GM18907 (cell line): Measurements from ENCODE around the gene PLA2G3.

Source experiments
- ATAC-seq: cut with Tn5 transposase; IDR thresholded peaks from one replicate; pipeline ENCODE4 v1.9.1; 2021; ENCODE audit warnings: mild to moderate bottlenecking, moderate library complexity; ENCODE audit not compliant: unreplicated experiment

PLA2G3 gene

DNA sequence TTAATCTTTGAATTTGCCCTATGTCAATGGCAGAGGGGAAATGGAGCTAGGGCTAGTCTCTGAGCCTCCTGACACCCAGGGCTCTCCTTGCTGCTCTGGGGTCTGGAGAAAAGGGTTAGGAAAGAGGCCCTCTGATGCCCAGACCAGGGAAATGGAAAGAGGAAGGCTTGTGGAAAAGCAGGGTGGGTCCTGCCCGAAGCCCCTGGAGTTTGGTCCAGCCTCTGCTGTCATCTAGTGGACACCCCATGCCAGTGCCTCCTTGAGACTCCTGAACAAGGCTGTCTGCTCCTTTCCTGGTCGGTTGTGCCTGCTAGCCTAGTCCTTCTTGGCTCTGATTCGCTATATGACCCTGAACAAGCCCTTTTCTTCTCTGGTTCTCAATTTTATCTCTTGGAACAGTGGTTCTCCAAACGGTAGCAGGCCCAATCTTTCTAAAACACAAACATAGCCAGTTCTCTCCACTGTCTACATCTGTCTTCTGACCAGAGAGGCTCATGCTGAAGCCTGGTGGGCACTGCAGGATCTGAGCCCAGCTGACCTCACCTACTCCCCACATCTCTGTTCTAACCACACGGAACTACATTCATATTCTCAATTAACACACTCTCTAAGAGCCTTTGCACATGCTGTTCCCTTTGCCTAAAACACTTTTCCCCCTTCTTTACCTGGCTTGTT, 8.8 kb upstream of the PLA2G3 start:
- no peak for ATAC-seq

DNA sequence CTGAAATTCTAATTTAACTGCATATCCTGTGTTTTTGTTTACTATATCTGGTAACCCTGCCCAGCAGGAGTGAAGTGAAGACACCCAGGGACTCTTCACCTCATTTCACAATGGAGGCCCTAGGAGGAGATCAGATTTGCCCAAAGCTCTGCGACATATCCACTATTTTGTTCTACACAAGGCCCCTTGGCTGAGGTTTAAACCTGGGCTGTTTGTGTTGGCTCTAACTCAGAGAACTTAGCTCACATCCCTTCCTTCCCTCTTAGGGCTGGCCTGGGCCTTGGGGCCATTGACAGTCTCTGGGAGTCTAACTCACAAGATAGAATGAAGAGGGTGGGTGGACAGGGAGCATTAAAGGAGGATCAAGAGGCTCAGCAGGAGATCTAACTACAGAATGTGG, 8.2 kb upstream of the PLA2G3 start:
- ATAC-seq: no peak

DNA sequence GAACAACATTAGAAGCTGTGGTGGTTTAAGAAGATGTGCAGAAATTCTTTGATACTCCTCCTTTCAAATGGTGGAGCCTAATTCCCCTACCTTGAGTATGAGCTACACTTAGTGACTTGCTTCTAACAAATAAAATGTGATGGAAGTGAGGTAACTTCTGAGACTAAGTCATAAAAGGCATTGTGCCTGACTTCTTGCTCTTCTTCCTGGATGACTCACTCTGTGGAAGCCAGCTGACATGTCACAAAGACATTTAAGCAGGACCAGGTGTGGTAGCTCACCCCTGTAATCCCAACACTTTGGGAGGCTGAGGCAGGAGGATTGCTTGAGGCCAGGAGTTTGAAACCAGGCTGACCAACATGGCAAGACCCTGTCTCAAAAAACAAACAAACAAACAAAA, 3.9 kb upstream of the PLA2G3 start:
- no peak for ATAC-seq

DNA sequence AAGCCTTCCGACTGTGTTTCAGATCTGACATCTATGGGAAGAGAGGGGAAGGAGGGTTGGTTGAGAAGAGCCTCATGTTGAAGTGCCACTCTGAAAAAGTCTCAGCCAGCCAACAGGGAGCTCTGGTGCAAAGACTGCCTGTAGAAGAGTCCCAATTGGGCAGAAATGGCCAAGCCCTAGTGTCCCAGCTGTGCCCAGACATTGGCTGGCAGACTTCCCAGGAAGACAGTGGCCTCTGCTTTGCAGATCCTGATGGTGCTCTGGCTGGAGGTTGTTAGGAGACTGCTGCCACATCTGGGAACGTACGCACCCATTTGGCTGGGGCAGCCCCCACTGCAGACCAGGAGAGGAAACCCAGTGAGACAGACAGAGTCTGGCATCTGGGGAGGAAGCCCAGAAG, 3.2 kb upstream of the PLA2G3 start:
- no peak for ATAC-seq

DNA sequence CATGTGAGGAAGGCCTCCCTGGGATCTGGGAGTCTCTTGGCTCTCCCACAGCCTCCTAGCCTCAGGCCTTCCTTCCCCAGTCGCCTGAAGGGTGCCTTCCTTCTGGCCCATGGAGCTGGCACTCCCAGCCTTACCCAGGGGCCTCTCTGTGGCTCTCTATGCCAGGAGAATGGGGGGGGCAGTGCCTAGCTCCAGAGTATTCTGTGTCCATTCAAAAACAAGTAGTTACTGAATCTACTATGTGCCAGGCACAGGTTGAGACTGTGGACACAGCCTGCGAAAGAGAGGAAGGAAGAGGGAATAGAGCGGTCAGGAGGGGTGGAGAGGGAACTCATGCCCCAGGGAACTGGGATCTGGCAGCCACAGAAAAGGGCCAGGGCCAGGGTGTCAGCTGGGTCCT, 2.7 kb upstream of the PLA2G3 start:
- no peak for ATAC-seq

DNA sequence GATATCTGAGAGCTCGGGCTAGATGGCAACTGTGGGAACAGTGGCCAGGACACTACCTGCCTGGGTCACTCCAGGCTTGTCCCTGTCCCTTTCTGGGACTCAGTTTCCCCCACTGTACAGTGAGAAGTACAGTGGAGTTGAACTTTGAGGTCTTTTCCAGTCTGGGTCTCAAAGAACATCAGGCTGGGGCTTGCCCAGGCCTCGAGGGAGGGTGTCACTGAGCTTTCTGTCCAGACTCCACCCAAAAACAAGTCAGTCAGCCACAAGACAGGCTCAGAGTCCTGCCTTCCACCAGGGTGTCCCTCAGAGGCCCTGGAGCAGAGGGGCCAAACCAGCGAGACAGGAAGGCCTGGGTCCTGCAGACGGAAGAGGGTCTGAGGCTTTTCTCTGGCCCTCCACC, 2.0 kb upstream of the PLA2G3 start:
- no peak for ATAC-seq

DNA sequence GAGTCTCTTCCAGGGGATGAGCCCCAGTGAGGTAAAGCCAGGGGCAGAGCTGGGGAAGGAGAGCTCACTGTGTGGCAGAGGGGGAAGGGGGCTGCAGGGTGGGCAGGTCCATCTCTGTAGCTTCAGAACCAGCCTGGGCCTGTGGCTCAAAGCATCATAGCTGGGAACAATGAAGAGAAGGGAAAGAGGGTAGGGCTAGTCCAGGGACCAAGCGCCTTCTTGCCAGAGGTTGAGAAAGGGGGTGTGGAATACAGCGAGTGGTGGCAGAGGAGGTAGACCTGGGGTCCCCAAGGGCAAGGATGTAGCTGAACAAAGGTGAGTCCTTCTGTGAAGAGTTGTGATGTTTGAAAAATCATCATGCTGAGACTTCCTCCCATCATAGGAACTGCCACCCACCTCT, 1.2 kb upstream of the PLA2G3 start:
- no peak for ATAC-seq

DNA sequence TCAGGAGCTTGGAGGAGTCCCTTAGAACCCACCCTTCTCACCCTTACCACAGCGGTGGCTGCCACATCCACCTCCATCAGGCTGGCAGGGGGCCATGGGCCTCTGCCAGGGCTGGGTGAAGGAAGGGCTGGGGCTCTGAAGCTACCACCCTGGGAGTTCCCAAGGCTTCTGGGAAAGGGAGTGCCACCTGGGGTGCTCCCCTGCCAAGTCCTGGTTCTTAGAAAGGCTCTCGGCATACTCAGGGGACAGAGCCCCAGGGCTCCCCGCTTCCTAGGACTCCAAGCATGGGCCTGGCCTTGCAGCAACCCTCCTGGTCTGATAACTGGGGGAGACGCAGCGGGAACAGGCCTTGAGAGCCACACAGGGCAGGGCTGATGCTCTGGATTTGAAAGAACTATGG, 438 bp upstream of the PLA2G3 start:
- ATAC-seq: no peak

DNA sequence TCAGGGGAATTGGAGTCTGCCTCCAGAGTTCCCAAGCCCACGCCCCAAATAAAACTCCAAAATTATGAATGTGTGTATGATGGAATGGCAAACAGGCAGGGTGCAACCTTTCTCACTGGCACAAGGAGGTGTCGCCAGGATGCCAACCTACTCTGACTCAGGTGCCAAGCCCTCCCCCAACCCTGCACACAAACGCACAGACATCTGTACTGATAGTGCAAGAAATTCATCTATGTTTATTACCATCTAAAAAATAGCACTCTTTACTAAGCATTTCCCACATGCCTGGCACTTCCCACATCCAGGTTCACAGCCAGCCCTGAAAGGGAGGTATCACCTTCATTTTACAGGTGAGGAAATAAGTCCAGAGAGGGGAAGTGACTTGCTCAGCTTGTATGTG, 1.2 kb downstream of the PLA2G3 start:
- no peak for ATAC-seq

DNA sequence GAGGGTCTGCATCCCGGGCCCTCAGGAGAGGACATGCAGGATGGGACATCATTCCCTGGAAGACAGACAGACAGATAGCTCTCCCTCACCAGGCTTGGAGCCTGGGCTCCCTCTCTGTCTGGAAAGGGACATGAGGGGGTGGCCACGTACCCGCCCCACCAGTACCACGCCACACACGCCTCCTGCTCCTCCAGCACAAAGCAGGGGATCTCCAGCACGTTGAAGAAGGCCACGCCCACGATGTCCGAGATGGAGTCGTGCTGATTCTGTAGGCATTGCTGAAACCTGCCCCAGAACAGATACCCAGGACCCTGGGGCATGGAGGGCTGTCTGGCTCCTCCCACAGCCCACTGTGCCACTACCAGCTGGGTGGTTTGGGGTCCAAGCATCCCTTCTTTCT, 2.2 kb downstream of the PLA2G3 start:
- ATAC-seq: no peak

DNA sequence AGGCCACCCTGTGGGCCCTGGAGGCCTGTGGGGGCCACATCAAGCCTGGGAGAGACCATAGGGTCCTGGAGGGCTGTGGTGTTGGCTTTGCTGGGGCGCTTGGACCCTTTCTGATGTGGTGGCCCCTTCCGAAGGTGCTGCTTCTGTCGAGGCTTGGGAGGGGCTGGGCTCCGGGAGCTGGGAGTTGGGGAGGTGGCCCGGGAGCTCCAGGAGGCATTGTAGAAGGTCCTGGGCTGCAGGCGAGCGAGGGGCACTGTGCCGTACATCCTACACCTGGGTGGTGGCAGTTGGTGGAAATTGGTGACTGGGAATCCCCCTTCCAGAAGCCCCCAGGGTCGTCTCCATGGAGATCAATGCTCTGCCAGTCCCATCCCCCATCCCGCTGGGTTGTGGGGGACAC, 2.6 kb downstream of the PLA2G3 start:
- ATAC-seq: no peak

DNA sequence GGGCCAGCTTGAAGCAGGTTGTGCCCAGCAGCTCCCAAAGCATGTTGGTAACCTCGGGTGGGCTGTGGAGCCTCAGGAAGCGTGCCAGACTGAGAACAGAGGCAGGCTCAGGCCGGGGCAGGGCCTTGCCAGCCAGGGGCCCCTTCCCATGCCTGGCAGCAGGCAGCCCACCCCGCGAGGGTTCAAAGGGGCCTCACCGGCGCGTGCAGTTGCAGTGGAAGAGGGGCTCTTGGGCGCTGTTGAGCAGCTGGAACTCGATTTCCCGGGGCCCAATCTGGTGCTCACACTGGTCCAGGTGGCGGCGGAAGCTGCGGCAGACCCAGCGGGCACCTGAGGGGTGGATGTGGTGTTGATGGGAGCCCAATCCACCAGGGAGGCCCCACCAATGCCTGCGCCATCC, 3.6 kb downstream of the PLA2G3 start:
- no peak for ATAC-seq

DNA sequence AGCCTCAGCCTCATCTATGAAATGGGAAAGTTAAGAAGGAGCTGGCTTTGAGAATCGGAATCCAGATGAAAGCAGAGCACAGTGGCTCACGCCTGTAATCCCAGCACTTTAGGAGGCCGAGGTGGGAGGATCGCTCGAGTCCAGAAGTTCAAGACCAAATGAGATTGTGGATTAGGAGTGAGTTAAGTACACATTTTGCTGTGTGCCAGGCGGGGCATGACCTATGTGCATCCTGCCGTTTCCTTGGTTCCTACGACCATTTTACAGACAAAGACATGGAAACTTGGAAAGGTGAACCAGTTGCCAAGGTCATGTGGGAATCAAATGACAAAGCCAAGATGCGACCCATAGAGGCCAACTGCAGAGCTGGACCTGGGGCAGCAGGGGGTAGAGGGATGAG, 4.2 kb downstream of the PLA2G3 start:
- ATAC-seq: no peak

DNA sequence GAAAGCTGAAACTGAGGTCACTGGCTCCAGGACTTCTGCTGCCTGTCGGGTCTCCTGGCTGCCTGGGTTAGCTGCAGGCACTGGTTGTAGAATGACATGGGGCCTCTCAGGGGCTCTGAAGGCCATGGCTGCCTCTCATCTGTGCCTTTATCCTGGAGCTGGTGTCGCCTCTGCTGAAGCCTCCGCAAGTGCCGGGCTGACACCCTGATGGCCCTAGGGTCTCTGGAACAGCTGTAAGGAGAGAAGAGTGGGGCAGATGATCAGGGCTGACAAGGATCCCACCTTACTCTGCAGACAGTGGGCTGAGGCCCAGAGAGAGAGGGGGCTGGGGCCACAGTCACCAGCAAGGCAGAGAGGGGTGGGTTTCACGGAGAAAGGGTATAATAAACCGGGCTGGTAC, 4.6 kb downstream of the PLA2G3 start:
- no peak for ATAC-seq

DNA sequence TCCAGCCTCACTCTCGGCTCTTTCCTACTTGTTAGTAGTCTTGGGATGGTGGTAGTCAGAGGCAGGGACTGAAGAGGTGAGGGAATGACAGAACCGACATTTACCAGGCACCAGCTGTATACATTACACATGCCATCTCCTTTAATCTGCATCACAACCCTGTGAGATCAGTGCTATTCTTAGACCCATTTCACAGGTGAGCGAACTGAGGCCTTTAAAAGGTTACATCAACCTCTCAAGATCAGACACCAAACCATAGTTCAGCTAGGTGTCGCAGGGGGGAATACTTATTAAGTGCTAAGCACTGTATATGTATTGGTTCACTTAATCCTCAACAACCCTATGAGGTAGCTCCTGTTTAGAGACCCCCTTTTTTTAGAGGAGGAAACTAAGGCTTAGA, 5.6 kb downstream of the PLA2G3 start:
- ATAC-seq: no peak

DNA sequence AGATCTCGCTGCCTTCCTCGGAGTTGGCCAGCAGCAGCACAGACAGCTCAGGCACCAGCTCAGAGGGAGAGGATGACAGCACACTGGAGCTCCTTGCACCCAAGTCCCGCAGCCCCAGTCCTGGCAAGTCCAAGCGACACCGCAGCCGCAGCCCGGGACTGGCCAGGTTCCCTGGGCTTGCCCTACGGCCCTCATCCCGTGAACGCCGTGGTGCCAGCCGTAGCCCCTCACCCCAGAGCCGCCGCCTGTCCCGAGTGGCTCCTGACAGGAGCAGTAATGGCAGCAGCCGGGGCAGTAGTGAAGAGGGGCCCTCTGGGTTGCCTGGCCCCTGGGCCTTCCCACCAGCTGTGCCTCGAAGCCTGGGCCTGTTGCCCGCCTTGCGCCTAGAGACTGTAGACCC, 6.4 kb downstream of the PLA2G3 start:
- no peak for ATAC-seq

DNA sequence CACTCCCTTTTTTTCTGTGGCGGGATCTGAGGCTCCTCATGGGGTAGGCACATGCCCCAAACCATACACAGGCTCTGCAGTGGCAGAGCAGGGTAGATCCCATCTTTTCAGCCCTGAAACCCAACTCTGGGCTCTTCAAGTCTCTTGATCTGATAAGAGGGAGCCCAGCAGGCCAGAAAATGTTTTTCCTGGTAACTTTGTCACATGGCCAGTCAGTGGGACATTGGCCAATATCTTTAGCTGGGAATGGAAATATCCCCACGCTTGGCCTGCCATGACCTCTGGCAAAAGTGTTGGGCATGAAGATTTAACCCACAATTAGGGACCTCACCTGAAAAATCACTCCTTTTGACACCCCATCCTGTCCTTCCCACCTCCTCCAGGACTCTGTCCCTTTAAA, 9.4 kb downstream of the PLA2G3 start:
- ATAC-seq: no peak

DNA sequence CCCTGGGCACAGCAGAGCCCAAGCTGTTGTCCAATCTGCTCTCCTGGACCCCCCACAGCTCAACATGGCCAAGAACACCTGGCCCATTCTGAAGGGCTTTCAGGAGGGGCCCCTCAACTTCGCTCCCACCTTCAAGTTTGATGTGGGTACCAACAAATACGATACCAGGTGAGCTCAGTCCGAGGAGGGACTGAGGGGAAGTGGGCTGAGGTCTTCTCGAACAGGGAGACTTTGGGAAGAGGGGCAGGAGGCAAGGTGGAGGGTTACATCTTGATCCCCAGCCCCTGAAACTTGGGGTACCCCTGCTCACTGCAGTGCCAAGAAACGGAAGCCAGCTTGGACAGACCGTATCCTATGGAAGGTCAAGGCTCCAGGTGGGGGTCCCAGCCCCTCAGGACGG, 12.2 kb downstream of the PLA2G3 start:
- no peak for ATAC-seq

DNA sequence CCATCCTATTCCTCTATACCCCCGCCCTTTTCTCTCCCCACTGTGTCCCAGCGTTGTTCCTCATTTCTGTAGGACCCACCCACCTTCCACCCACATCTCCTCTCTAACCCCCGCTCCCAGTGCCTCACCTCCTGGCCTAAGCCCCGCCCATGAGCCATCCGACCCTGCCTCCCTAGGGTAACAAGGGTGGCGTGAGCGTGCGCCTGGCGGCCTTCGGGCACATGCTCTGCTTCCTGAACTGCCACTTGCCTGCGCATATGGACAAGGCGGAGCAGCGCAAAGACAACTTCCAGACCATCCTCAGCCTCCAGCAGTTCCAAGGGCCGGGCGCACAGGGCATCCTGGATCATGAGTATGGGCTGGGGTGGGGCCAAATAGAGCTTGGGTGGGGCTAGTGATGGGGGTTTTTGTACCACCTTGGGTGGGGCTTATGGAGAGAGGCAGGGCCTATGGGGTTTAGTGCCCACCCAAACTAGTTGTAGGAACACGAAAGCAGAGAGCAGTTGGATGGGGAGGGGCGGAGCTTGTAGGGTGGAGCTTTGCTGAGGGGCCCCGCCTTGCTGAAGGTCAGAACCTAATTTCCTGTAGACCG, 13.0 kb downstream of the PLA2G3 start:
- ATAC-seq: no peak

DNA sequence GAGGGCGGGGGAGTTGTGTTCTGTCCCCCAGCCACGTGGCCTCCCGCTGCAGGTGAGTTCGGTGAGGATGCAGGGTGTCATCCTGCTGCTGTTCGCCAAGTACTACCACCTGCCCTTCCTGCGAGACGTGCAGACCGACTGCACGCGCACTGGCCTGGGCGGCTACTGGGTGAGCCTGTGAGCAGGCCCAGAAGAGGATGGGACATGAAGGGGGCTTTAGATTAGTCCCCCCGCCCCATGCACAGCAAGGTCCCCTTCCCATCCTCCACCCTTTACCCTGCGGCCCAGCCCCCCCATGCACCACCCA, 13.5 kb downstream of the PLA2G3 start:
- no peak for ATAC-seq

DNA sequence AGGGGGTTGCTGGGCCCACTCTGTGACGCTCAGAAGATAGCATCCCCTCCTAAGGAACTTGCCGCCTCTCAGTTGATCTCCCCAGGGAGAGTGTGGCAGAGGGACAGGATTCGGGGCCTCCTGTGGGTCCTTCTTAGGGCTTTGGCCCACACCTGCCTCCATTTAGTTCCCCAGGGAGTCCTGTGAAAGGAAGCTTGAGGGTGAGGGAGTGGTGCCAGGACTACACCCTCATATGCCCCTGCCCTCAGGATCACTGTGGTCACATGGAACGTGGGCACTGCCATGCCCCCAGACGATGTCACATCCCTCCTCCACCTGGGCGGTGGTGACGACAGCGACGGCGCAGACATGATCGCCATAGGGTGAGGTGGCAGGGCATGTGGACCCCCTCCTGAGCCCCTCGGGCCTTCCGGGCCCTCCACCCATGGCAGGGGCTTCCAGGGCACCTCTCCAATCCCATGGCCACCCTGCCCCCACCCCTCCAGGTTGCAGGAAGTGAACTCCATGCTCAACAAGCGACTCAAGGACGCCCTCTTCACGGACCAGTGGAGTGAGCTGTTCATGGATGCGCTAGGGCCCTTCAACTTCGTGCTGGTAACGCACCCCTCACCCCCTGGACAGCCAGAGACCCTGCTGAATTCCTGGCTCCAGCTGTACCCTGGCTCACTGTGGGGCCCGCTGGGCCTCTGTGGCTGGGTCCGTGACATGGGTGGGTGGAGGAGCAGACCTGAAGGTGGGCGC, 14.0 kb downstream of the PLA2G3 start:
- ATAC-seq: no peak

DNA sequence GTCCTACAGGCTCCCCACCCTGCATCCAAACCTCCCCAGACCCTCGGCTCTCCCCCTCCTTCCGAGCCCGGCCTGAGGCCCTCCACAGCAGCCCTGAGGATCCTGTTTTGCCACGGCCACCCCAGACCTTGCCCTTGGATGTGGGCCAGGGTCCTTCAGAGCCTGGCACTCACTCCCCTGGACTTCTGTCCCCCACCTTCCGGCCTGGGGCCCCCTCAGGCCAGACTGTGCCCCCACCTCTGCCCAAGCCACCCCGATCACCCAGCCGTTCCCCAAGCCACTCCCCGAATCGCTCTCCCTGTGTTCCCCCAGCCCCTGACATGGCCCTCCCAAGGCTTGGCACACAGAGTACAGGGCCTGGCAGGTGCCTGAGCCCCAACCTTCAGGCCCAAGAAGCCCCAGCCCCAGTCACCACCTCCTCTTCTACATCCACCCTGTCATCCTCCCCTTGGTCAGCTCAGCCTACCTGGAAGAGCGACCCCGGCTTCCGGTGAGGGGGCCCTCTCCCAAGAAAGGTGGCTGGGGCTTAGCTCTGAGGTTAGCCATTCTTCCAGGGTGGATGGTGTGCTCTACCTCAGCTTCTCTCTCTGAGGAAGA, 14.7 kb downstream of the PLA2G3 start:
- ATAC-seq: no peak
